ENCODE results near the gene TTC34.

Gene TTC34

GRCh38 chr1:2607641-2608091 lies 193.8 kb downstream of the TTC34 start:
- no peak overlapping the region for H3K4me3 ChIP-seq (ENCODE audit: low read depth, low read length)

DNA sequence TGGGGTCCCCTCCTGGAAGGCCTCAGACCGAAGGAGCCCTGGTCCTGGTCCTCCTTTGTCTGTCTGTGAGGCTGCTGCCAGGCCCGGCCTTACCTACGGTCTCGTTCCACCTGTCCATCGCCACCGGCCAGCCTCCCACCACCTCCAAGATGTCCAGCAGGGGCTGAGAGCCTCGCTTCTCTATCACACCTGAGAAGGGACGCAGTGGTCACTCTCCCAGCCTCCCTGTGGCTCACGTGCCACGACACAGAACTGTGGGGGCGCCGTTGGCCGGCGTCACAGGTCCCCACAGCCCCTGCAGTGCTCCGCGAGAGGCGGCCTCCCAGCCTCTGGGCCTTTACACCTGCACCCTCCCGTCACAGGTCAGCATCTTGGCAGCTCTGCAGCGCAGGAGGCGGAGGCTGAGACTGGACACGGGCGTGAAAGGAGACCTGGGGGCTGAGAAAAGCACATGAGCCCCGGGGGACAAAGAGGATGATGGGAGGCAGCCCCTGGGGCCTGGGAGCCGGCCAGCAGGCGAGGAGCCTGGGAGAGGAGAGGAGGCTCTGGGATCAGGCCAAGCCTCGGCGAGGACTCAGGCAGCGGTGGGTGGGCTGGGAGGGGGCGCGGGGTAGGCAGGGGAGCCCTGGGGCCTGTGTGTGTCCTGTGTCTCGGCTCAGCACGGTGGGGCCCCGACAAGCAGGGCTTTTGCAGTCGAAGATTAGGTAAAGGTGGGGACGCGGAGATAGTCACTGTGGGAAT lies 194.4 kb downstream of the TTC34 start:
- H3K4me3 ChIP-seq (ENCODE audit: low read depth, low read length): no peak overlapping the region

- H3K4me3 ChIP-seq (ENCODE audit: low read depth, low read length): no peak overlapping the region
These were observed 195.1 kb downstream of the TTC34 start for GRCh38 chr1:2606396-2606880.

GRCh38 chr1:2605509-2606395 lies 195.7 kb downstream of the TTC34 start:
- H3K4me3 ChIP-seq (ENCODE audit: low read depth, low read length): no peak overlapping the region

GRCh38 chr1:2604844-2605508 lies 196.5 kb downstream of the TTC34 start:
- no peak overlapping the region for H3K4me3 ChIP-seq (ENCODE audit: low read depth, low read length)

DNA sequence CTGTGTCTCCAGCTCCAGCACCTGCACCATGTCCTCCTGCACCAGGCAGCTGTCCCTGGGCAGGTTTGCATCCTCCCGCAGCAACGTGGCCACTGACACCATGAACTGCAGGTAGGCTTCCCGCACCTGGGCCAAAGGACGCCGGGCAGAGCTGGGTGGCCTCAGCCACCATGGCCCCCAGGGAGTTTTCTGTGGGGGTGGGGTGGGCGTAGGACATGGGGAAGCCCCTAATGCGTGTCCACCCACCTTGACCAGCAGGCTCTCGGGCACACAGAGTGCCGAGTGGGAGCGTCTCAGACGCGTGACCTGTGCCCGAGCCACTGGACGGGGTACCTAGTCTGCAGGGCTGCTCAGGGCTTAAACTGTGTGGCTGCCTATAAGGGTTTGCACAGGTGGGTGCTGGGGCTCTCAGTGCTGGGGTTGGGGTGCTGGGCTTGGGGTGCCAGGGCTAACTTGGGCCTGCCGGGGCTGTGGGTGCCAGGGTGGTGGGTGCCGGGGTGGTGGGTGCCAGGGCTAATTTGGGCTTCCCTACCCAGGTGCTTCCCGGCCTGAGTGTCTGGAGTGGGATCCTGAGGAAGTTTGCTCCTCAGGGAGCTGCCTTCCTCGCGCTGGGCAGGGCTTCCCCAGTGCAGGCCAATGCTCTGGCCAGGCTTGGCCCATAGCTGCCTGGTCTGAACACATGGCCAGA lies 197.2 kb downstream of the TTC34 start:
- H3K4me3 ChIP-seq (ENCODE audit: low read depth, low read length): no peak overlapping the region

DNA sequence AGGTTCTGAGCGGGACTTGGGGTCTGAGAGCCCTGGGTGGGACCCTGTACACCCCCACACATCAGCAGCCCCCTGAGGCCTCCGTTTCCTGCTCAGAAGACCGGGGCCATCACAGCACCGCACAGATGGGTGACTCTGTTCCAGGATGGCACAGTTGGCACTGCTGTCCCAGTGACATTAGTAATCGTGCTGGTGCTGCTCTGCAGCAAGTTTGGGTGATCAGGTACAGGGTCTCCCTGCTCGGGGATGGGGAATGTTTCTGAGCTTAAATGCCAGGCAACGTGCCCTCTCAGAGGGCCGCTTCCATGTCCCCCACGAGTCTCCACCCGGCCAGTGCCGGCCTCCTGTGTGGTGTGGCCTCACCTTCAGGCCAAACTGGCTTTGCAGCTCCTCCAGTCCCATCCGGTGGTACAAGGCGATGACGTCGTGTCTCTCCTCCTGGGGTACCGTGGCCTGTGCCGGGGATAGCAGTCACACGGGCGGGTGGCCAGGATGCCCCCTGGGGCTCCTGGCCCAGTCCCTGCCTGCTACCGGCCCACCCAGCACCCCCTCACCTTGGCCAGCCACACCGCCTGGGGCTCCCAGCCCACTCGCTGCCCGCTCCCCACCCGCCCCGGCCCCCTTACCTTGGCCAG lies 197.9 kb downstream of the TTC34 start:
- no peak overlapping the region for H3K4me3 ChIP-seq (ENCODE audit: low read depth, low read length)

- no peak overlapping the region for H3K4me3 ChIP-seq (ENCODE audit: low read depth, low read length)
These were observed 198.5 kb downstream of the TTC34 start for GRCh38 chr1:2602866-2603520.

DNA sequence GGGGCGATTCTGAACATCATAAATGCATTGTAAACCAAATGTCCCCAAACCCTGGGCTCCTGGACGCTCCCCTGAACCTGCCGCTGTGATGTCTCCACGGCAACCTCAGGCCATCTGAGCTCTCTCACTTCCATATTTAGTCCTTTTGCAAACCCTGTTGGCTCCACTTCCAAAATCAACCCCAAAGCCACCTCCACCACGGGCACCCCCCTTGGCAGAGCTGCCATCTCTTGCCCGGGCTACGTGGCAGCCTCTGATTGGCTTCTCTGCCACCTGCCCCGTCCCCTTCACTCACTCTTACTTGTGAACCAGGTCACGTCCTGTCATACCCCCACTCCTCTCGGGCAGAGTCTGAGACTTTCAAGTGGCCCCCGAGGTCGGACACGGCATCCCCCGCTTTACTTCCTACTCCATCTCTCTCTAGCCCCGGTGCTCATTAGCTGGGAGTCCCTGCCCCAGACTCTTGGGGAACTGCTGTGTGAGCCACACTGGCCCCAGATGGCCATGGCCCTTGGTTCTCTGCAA lies 199.1 kb downstream of the TTC34 start:
- H3K4me3 ChIP-seq (ENCODE audit: low read depth, low read length): no peak overlapping the region

DNA sequence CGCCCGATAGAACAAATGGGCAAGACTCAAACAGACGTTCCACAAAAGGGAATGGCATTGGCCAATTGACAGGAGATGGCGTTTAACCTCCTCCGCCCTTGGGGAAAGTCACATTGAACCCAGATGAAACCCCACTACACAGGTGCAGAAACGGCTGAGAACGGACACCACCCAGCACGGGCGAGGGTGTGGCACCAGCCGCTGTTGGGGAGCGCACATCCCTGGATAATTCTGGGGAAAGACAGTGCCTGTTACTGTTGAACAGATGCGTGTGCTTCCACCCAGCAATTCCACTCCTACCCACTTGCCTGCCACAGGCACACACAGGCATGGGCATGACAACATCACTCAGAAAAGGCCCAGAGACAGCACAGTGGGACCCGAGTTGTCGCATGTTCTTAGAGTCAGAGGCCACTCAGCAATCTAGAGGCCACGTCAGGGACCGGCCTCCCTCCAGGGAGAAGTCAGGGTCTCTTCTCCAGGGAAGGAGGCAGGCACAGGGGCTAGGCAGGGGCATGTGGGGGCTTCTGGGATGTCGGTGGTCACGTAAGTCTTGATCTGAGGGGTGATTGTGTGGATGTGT lies 199.7 kb downstream of the TTC34 start:
- no peak overlapping the region for H3K4me3 ChIP-seq (ENCODE audit: low read depth, low read length)

- H3K4me3 ChIP-seq (ENCODE audit: low read depth, low read length): no peak overlapping the region
These were observed 203.1 kb downstream of the TTC34 start for GRCh38 chr1:2598329-2598931.

GRCh38 chr1:2597441-2598328 lies 203.8 kb downstream of the TTC34 start:
- H3K4me3 ChIP-seq (ENCODE audit: low read depth, low read length): no peak overlapping the region

DNA sequence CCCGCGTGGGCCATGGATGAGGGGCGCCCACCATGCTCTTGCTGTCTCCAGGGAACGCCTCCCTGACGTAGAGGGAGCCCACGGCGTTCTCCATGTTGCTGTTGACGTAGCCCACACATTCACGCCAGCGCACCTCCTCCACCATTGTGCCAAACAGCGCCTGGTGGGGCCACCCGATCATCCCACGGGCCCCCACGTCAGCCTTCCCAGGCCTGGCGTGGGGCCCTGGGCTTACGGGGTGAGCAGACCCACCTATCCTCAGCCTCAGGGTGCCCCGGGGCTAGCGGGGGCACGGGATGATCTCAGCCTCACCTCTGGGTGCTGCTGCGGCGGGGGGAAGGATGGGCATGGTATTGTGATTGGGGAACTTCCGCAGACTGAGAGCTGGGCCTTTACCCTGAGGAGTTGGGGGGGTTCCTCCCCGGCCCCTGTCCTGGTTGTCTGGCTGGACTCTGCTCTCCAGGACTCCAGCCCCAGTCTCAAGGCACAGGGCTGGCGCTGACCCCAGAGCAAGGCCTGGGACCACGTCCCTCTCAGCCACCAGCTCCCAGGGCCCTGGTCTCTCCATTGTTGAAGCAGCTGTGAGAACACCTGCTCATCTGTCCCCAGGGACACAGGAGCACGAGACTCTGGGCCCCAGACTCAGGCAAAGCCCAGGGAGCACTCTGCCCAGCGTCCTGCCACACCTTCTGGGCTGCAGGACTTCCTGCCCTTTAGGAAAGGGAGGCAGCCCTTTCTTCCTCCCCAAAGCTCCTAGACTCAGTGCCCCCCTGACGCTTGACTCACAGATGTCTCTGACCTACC lies 204.8 kb downstream of the TTC34 start:
- no peak overlapping the region for H3K4me3 ChIP-seq (ENCODE audit: low read depth, low read length)

DNA sequence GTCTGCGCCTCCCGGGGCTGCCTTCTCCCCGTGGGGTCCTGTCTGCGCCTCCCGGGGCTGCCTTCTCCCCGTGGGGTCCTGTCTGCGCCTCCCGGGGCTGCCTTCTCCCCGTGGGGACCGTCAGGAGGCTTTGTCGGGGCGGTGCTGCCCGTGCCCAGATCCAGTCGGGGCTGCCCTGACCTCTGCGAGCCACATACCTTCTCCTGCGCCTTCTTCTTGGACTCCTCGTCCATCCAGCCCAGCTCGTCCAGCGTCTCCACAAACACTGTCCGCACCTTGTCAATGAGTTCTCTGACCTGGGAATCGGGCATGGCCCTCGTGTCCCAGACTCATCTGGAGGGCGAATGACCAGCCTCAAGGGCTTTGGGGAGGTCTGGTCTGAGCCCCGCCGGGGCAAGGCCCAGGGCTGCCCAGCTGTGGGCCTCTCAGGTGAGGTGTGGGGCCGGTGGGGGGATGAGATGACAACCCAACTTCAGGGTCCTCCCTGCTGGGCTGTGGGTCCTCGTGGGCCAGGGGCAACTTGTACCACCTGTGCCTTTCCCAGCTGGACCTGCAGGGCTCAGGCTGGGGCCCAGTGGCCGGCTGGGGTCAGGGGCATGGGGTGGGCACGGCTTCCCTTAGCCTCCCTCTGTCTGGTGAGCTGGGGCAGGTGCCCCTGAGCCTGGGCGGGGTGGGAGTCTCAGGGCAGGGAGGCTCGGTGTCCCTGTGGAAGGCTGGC lies 205.5 kb downstream of the TTC34 start:
- H3K4me3 ChIP-seq (ENCODE audit: low read depth, low read length): no peak overlapping the region

- no peak overlapping the region for H3K4me3 ChIP-seq (ENCODE audit: low read depth, low read length)
These were observed 206.2 kb downstream of the TTC34 start for GRCh38 chr1:2595261-2595811.

- H3K4me3 ChIP-seq (ENCODE audit: low read depth, low read length): no peak overlapping the region
These were observed 206.8 kb downstream of the TTC34 start for GRCh38 chr1:2594641-2595131.
